K562 (cell line): ENCODE measurements around the gene SMIM12. TPM values are rescaled to one million over a fixed set of nuclear protein-coding genes. Genes with fewer than 3 reads are reported as not detected.

Source experiments
- BRCA1 ChIP-seq, 2 experiments: fragments of 450-650 bp in 1 of 2; sonication (generic) in 1 of 2; formaldehyde crosslinking in 1 of 2; IDR thresholded peaks; 2 replicates each; pipeline versions ENCODE4 v1.5.0 to v1.6.1; 2017 to 2020; ENCODE audit warnings: mild to moderate bottlenecking in 1 of 2, missing genetic modification reagents in 1 of 2
- BRD4 ChIP-seq: fragments of 200-600 bp; sonication (generic); IDR thresholded peaks from 2 replicates; pipeline ENCODE4 v1.6.1; 2017; ENCODE audit warnings: inconsistent platforms
- CEBPG ChIP-seq, 3 experiments: fragments of 200-800 bp in 1 of 3; sonication (Bioruptor generic) in 1 of 3; sonication (generic) in 1 of 3; formaldehyde crosslinking in 1 of 3; IDR thresholded peaks in 2 of 3; conservative IDR thresholded peaks in 1 of 3; 2 replicates each; pipeline versions ENCODE4 v1.6.1 to v1.8.0; 2016 to 2022; ENCODE audit warnings: missing compliant biosample characterization in 2 of 3, missing genetic modification characterization in 2 of 3, mild to moderate bottlenecking in 1 of 3, missing genetic modification reagents in 1 of 3
- ILK ChIP-seq: fragments of 450-650 bp; IDR thresholded peaks from 2 replicates; pipeline ENCODE4 v1.6.1; 2016; ENCODE audit warnings: missing genetic modification characterization, low read depth, mild to moderate bottlenecking, missing compliant biosample characterization, moderate library complexity, borderline replicate concordance
- KDM2B ChIP-seq: fragments of 250-450 bp; sonication (Bioruptor Pico); IDR thresholded peaks from 2 replicates; pipeline ENCODE4 v1.8.0; 2021; ENCODE audit warnings: mild to moderate bottlenecking, moderate library complexity
- MEF2A ChIP-seq: IDR thresholded peaks from 2 replicates; pipeline ENCODE4 v1.6.1; 2011; ENCODE audit warnings: low read depth, mild to moderate bottlenecking, low read length, moderate library complexity; ENCODE audit not compliant: control insufficient read depth
- MEIS2 ChIP-seq: fragments of 450-650 bp; IDR thresholded peaks from 2 replicates; pipeline ENCODE4 v1.6.1; 2014; ENCODE audit warnings: mild to moderate bottlenecking; ENCODE audit not compliant: partially characterized antibody
- SLC30A9 ChIP-seq: fragments of 250-450 bp; sonication (Bioruptor Pico); IDR thresholded peaks from 2 replicates; pipeline ENCODE4 v1.8.0; 2022; ENCODE audit warnings: mild to moderate bottlenecking, moderate library complexity
- SRSF3 ChIP-seq: fragments of 200-400 bp; formaldehyde crosslinking; IDR thresholded peaks from 2 replicates; pipeline ENCODE4 v1.6.1; 2016; ENCODE audit warnings: mild to moderate bottlenecking, low read length, moderate library complexity; ENCODE audit not compliant: insufficient read depth
- TARDBP ChIP-seq: fragments of 450-650 bp; IDR thresholded peaks from 2 replicates; pipeline ENCODE4 v1.6.1; 2016
- ZKSCAN1 ChIP-seq: fragments of 150-350 bp; IDR thresholded peaks from 2 replicates; pipeline ENCODE4 v1.6.1; 2016; ENCODE audit warnings: low read depth, low read length
- ZNF143 ChIP-seq: sonication (generic); formaldehyde crosslinking; IDR thresholded peaks from 2 replicates; pipeline ENCODE4 v1.9.0; 2022; ENCODE audit warnings: mild to moderate bottlenecking, missing genetic modification reagents
- ZNF764 ChIP-seq: fragments of 250-450 bp; sonication (Bioruptor Pico); IDR thresholded peaks from 2 replicates; pipeline ENCODE4 v1.4.0; 2020; ENCODE audit warnings: low read depth, mild to moderate bottlenecking, moderate library complexity
- polyA plus RNA-seq, 8 experiments: library from polyadenylated mRNA; depleted of rRNA in 4 of 8; stranded (reverse) in 5 of 8; unstranded in 3 of 8; fragments of >200 nt; fragmentation: Nextera tagmentation in 2 of 8; fragmentation: Illumina TruSeq in 1 of 8; extraction: Ambion mirVana in 2 of 8; extraction: Trizol in 1 of 8; gene quantifications; 2 replicates each; pipeline versions ENCODE4 v1.2.1 to v1.2.3, GENCODE V29; 2011 to 2014; ENCODE audit warnings: inconsistent platforms in 1 of 8, missing spikeins in 1 of 8
- total RNA-seq, 7 experiments: library from RNA; depleted of rRNA in 6 of 7; stranded (reverse); fragments of >200 nt in 6 of 7; fragmentation: Illumina TruSeq in 2 of 7; extraction: Trizol in 2 of 7; gene quantifications; 2 replicates each; pipeline versions ENCODE4 v1.2.1 to v1.2.3, GENCODE V29; 2011 to 2021; ENCODE audit warnings: low replicate concordance in 1 of 7
- TF ChIP-seq, protein P1 (sequence below): sonication (generic); formaldehyde crosslinking; IDR thresholded peaks from 2 replicates; pipeline ENCODE4 v1.8.1; 2023; ENCODE audit warnings: missing genetic modification reagents, mild to moderate bottlenecking, borderline replicate concordance
- TF ChIP-seq, protein P2 (sequence below): fragments of 250-450 bp; sonication (Bioruptor Pico); IDR thresholded peaks from 2 replicates; pipeline ENCODE4 v1.4.0; 2020; ENCODE audit warnings: mild to moderate bottlenecking, moderate library complexity, borderline replicate concordance
- TF ChIP-seq, protein P3 (sequence below), 2 experiments: fragments of 450-650 bp; conservative IDR thresholded peaks; 2 replicates each; pipeline ENCODE4 v1.6.1; 2017; ENCODE audit warnings: mild to moderate bottlenecking in 2 of 2, moderate library complexity in 2 of 2

Gene SMIM12
- total and polyA plus RNA-seq, 9 of the 15 experiments (the other 6 are each of a cell fraction or from before 2014, with no cell fraction given): 51.7 to 112 (median 63.9) TPM

DNA sequence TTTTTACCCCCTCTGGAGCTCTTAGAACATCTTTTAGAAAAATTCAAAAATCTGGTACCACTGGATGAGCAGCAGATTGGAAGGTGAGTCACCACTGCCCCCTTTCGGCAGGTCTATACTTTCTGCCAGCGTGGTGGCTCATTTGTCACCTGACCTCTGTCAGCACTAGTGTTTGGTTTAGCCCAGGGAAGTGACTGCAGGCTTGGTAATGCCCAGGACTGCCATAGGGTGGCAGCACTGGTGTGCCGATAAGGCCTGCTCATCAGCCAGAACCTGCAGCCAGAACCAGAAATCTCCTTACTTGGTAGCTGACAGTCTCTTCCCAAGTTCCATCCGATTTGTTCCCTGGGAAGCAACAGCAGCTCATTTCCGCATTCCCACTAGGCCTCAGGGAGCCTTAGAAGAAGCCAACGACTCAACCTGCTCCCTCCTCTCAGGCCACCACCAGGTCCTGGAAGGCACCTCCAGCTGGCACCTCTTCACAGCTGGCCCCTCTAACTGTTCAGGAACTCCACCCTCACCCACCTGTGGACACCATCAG, 6.8 kb downstream of the SMIM12 start (continued):
- TF ChIP-seq, protein P1, sequence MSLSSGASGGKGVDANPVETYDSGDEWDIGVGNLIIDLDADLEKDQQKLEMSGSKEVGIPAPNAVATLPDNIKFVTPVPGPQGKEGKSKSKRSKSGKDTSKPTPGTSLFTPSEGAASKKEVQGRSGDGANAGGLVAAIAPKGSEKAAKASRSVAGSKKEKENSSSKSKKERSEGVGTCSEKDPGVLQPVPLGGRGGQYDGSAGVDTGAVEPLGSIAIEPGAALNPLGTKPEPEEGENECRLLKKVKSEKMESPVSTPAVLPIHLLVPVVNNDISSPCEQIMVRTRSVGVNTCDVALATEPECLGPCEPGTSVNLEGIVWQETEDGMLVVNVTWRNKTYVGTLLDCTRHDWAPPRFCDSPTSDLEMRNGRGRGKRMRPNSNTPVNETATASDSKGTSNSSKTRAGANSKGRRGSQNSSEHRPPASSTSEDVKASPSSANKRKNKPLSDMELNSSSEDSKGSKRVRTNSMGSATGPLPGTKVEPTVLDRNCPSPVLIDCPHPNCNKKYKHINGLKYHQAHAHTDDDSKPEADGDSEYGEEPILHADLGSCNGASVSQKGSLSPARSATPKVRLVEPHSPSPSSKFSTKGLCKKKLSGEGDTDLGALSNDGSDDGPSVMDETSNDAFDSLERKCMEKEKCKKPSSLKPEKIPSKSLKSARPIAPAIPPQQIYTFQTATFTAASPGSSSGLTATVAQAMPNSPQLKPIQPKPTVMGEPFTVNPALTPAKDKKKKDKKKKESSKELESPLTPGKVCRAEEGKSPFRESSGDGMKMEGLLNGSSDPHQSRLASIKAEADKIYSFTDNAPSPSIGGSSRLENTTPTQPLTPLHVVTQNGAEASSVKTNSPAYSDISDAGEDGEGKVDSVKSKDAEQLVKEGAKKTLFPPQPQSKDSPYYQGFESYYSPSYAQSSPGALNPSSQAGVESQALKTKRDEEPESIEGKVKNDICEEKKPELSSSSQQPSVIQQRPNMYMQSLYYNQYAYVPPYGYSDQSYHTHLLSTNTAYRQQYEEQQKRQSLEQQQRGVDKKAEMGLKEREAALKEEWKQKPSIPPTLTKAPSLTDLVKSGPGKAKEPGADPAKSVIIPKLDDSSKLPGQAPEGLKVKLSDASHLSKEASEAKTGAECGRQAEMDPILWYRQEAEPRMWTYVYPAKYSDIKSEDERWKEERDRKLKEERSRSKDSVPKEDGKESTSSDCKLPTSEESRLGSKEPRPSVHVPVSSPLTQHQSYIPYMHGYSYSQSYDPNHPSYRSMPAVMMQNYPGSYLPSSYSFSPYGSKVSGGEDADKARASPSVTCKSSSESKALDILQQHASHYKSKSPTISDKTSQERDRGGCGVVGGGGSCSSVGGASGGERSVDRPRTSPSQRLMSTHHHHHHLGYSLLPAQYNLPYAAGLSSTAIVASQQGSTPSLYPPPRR: peak; percentile 81; the same call in 1 of the 2 replicates
- TF ChIP-seq CEBPG (CRISPR knock-in tag; IDR thresholded peaks at IDR 0.05) (no peak), CEBPG (tag; conservative IDR thresholded peaks at IDR 0.05 in 1 of 2, IDR thresholded peaks at IDR 0.05 in 1 of 2) (no peak), ILK (tag) (no peak), BRD4 (no peak), ZNF764 (CRISPR knock-in tag) (peak; percentile 97), ZKSCAN1 (peak; percentile 60; the same call in 1 of the 2 replicates), BRCA1 (IDR thresholded peaks at IDR 0.05) (no peak), BRCA1 (CRISPR knock-in tag; IDR thresholded peaks at IDR 0.05) (no peak), KDM2B (no peak), ZNF143 (CRISPR knock-in tag) (no peak), SRSF3 (no peak), MEF2A (no peak), SLC30A9 (CRISPR knock-in tag) (no peak), MEIS2 (peak; percentile 76), TARDBP (peak; percentile 69; the same call in 1 of the 2 replicates)
- TF ChIP-seq, protein P2, sequence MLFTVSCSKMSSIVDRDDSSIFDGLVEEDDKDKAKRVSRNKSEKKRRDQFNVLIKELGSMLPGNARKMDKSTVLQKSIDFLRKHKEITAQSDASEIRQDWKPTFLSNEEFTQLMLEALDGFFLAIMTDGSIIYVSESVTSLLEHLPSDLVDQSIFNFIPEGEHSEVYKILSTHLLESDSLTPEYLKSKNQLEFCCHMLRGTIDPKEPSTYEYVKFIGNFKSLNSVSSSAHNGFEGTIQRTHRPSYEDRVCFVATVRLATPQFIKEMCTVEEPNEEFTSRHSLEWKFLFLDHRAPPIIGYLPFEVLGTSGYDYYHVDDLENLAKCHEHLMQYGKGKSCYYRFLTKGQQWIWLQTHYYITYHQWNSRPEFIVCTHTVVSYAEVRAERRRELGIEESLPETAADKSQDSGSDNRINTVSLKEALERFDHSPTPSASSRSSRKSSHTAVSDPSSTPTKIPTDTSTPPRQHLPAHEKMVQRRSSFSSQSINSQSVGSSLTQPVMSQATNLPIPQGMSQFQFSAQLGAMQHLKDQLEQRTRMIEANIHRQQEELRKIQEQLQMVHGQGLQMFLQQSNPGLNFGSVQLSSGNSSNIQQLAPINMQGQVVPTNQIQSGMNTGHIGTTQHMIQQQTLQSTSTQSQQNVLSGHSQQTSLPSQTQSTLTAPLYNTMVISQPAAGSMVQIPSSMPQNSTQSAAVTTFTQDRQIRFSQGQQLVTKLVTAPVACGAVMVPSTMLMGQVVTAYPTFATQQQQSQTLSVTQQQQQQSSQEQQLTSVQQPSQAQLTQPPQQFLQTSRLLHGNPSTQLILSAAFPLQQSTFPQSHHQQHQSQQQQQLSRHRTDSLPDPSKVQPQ: no peak
- TF ChIP-seq, protein P3, sequence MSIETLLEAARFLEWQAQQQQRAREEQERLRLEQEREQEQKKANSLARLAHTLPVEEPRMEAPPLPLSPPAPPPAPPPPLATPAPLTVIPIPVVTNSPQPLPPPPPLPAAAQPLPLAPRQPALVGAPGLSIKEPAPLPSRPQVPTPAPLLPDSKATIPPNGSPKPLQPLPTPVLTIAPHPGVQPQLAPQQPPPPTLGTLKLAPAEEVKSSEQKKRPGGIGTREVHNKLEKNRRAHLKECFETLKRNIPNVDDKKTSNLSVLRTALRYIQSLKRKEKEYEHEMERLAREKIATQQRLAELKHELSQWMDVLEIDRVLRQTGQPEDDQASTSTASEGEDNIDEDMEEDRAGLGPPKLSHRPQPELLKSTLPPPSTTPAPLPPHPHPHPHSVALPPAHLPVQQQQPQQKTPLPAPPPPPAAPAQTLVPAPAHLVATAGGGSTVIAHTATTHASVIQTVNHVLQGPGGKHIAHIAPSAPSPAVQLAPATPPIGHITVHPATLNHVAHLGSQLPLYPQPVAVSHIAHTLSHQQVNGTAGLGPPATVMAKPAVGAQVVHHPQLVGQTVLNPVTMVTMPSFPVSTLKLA (conservative IDR thresholded peaks at IDR 0.05): peak; percentile 10 to 67; a peak in 2 of 4 replicates
